Measurements from ENCODE around the gene MXI1. TPM values are rescaled to one million over a fixed set of nuclear protein-coding genes. Genes with fewer than 3 reads are reported as not detected.

Gene MXI1
- total RNA-seq, 1 donor from 2014 or later: 20.0 TPM

DNA sequence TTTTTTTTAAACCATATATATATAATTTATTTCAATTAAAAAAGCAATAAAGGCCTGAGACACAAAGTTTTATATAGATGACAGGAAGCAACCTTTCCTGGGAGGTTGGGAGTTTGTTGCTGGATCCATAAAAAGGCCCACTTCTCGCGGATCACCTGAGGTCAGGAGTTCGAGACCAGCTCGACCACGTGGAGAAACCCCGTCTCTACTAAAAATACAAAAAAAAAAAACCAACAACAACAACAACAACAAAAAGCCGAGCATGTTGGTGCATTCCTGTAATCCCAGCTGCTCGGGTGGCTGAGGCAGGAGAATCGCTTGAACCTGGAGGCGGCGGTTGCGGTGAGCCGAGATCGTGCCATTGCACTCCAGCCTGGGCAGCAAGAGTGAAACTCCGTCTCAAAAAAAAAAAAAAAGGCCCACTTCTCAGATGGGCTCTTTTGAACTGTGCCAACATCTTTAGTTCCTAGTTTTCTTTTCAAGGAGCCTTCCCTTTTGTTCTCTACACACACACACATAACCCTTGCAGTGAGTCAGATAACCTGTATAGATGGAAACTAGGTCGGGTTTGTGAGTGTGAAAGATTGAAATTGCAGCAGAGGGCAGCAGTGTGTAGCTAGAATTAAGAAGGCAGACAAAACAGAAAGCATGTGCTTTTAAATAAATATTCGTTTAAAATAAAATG is 98.5 kb downstream of the MXI1 start:
- TF ChIP-seq, protein P1, sequence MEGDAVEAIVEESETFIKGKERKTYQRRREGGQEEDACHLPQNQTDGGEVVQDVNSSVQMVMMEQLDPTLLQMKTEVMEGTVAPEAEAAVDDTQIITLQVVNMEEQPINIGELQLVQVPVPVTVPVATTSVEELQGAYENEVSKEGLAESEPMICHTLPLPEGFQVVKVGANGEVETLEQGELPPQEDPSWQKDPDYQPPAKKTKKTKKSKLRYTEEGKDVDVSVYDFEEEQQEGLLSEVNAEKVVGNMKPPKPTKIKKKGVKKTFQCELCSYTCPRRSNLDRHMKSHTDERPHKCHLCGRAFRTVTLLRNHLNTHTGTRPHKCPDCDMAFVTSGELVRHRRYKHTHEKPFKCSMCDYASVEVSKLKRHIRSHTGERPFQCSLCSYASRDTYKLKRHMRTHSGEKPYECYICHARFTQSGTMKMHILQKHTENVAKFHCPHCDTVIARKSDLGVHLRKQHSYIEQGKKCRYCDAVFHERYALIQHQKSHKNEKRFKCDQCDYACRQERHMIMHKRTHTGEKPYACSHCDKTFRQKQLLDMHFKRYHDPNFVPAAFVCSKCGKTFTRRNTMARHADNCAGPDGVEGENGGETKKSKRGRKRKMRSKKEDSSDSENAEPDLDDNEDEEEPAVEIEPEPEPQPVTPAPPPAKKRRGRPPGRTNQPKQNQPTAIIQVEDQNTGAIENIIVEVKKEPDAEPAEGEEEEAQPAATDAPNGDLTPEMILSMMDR (IDR thresholded peaks at IDR 0.05; ENCODE audit: insufficient read depth, low read length, poor library complexity, severe bottlenecking): peak; percentile 69
- Histone ChIP-seq H3K4me3 (ENCODE audit: low read depth, low read length) (no peak overlapping the region), H3K27me3 (ENCODE audit: control insufficient read depth, insufficient read depth, low read length) (no peaks in the 10 kb centered on the region), H3K36me3 (ENCODE audit: control insufficient read depth, insufficient read depth, low read length) (no peaks in the 10 kb centered on the region)
- DNase-seq (ENCODE audit: low read depth): peak; percentile 80

- H3K4me3 ChIP-seq (ENCODE audit: low read depth, low read length): no peak overlapping the region
- no peak for DNase-seq (ENCODE audit: low read depth)
- H3K36me3 ChIP-seq (ENCODE audit: control insufficient read depth, insufficient read depth, low read length): no peaks in the 10 kb centered on the region
- TF ChIP-seq, protein P1 (IDR thresholded peaks at IDR 0.05; ENCODE audit: insufficient read depth, low read length, poor library complexity, severe bottlenecking): no peak
- no peaks in the 10 kb centered on the region for H3K27me3 ChIP-seq (ENCODE audit: control insufficient read depth, insufficient read depth, low read length)
Measured at GRCh38 chr10:110306452-110306768, 99.0 kb downstream of the MXI1 start.

GRCh38 chr10:110307805-110308204 is 100.4 kb downstream of the MXI1 start:
- DNase-seq (ENCODE audit: low read depth): no peak
- Histone ChIP-seq H3K36me3 (ENCODE audit: control insufficient read depth, insufficient read depth, low read length) (no peaks in the 10 kb centered on the region), H3K4me3 (ENCODE audit: low read depth, low read length) (no peak overlapping the region), H3K27me3 (ENCODE audit: control insufficient read depth, insufficient read depth, low read length) (no peaks in the 10 kb centered on the region)
- TF ChIP-seq, protein P1 (IDR thresholded peaks at IDR 0.05; ENCODE audit: insufficient read depth, low read length, poor library complexity, severe bottlenecking): no peak

DNA sequence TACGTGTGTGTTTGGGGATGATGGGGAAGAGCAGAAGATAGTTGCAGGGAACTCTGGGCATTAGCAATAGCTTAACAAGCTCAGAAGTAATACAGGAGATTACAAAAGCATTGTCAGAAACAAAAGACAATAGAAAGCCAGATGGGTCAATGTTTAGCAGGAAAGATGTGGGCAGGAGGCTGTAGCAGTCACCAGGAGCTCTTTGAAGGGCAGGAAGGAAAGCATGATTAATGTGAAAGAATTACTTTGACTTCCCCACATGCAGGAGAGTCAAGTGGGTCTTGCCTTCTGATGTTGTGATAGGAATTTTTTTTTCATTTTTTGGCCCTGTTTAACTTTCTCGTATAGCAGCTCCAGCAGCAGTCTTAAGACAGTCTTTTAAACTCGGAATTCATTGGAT is 103.3 kb downstream of the MXI1 start:
- no peak for DNase-seq (ENCODE audit: low read depth)
- Histone ChIP-seq H3K4me3 (ENCODE audit: low read depth, low read length) (no peak overlapping the region), H3K36me3 (ENCODE audit: control insufficient read depth, insufficient read depth, low read length) (no peaks in the 10 kb centered on the region), H3K27me3 (ENCODE audit: control insufficient read depth, insufficient read depth, low read length) (no peaks in the 10 kb centered on the region)
- TF ChIP-seq, protein P1 (IDR thresholded peaks at IDR 0.05; ENCODE audit: insufficient read depth, low read length, poor library complexity, severe bottlenecking): no peak

DNA sequence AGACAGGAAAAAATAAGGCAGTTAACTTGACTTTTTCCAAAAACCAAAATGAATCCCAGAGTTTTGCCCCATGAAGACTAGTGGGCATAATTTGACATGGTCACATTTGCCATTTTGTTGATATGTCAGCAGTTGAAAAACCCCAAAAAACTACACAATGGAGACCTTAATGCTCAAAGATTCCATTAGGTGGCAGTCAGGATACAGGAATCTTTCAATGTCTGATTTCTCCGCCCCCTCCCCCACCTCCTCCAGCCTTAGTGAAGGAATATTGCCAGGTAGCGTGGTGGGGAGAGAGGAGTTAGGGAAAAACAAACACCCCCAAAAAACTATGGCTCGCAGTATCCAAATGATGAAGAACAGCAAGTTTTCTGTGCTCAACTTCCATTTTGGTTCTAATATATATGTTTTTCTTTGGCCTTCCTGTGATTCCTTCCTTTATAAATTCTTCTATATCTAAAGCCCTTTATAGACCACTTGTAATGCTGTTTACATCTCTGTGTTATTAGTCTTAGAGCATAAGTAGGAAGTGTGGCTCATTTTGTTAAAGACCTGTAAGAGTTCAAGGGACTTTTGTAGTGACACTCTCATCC is 104.0 kb downstream of the MXI1 start:
- TF ChIP-seq, protein P1 (IDR thresholded peaks at IDR 0.05; ENCODE audit: insufficient read depth, low read length, poor library complexity, severe bottlenecking): peak; percentile 57
- Histone ChIP-seq H3K4me3 (ENCODE audit: low read depth, low read length) (no peak overlapping the region), H3K36me3 (ENCODE audit: control insufficient read depth, insufficient read depth, low read length) (no peaks in the 10 kb centered on the region), H3K27me3 (ENCODE audit: control insufficient read depth, insufficient read depth, low read length) (no peaks in the 10 kb centered on the region)
- no peak for DNase-seq (ENCODE audit: low read depth)

DNA sequence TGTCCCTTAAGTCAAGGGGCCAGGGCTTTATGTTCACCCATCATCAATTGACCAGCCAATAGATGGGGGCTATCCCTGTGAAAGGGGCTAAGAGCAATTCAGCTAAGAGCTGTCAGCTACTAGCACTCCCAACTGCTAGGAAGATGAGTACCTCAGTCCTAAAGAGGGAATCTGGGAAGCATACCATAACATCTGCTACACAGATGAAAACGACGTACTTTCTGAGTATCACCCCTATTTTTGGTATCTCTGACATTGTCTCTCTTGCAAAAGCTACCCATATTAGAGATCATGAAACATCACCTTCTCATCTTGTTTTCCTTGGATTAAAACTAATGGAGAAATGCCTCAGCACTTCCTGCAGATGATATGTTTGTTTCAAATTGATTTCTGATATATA is 104.8 kb downstream of the MXI1 start:
- DNase-seq (ENCODE audit: low read depth): no peak
- TF ChIP-seq, protein P1 (IDR thresholded peaks at IDR 0.05; ENCODE audit: insufficient read depth, low read length, poor library complexity, severe bottlenecking): no peak
- no peaks in the 10 kb centered on the region for H3K27me3 ChIP-seq (ENCODE audit: control insufficient read depth, insufficient read depth, low read length)
- no peak overlapping the region for H3K4me3 ChIP-seq (ENCODE audit: low read depth, low read length)
- no peaks in the 10 kb centered on the region for H3K36me3 ChIP-seq (ENCODE audit: control insufficient read depth, insufficient read depth, low read length)

All from kidney epithelial cell (primary cell).